GM03348 (cell line): ENCODE measurements around the gene ATRNL1.
"Not testable (repeated sequence)": the region's sequence is repeated elsewhere in the genome, so short reads cannot be mapped to it uniquely, and the experiment has no call there.

Experiments used
- DNase-seq: peaks from one replicate; pipeline ENCODE4 v3.0.0; 2012; ENCODE audit warnings: low spot score

The ATRNL1 gene

GRCh38 chr10:115427611-115428010 is 334.4 kb downstream of the ATRNL1 start:
- no peak for DNase-seq

GRCh38 chr10:115432188-115432819 is 339.1 kb downstream of the ATRNL1 start:
- DNase-seq, result peak; percentile 8

- DNase-seq, result no peak
Measured at GRCh38 chr10:115436999-115437398, 343.8 kb downstream of the ATRNL1 start.

- DNase-seq, result no peak
Measured at GRCh38 chr10:115441907-115442545, 348.9 kb downstream of the ATRNL1 start.

GRCh38 chr10:115456812-115457211 is 363.6 kb downstream of the ATRNL1 start:
- no peak for DNase-seq

GRCh38 chr10:115483294-115483693 is 390.1 kb downstream of the ATRNL1 start:
- DNase-seq, result no peak

- no peak for DNase-seq
Measured at GRCh38 chr10:115491526-115492140, 398.5 kb downstream of the ATRNL1 start.

GRCh38 chr10:115503546-115503945 is 410.4 kb downstream of the ATRNL1 start:
- DNase-seq, result no peak

GRCh38 chr10:115514895-115515294 is 421.7 kb downstream of the ATRNL1 start:
- no peak for DNase-seq

GRCh38 chr10:115525141-115525540 is 432.0 kb downstream of the ATRNL1 start:
- no peak for DNase-seq

- DNase-seq, result not testable (repeated sequence)
Measured at GRCh38 chr10:115527682-115528081, 434.5 kb downstream of the ATRNL1 start.

- not testable (repeated sequence) for DNase-seq
Measured at GRCh38 chr10:115536401-115536800, 443.2 kb downstream of the ATRNL1 start.

- DNase-seq, result no peak
Measured at GRCh38 chr10:115539142-115539762, 446.1 kb downstream of the ATRNL1 start.

GRCh38 chr10:115555887-115556402 is 462.8 kb downstream of the ATRNL1 start:
- DNase-seq, result no peak

- no peak for DNase-seq
Measured at GRCh38 chr10:115558252-115558651, 465.1 kb downstream of the ATRNL1 start.

- no peak for DNase-seq
Measured at GRCh38 chr10:115566867-115567266, 473.7 kb downstream of the ATRNL1 start.

- no peak for DNase-seq
Measured at GRCh38 chr10:115572740-115573455, 479.7 kb downstream of the ATRNL1 start.

GRCh38 chr10:115580239-115580638 is 487.1 kb downstream of the ATRNL1 start:
- DNase-seq, result no peak

- no peak for DNase-seq
Measured at GRCh38 chr10:115593060-115593459, 499.9 kb downstream of the ATRNL1 start.

GRCh38 chr10:115604627-115605026 is 511.5 kb downstream of the ATRNL1 start:
- DNase-seq, result no peak

- DNase-seq, result no peak
Measured at GRCh38 chr10:115606086-115606485, 512.9 kb downstream of the ATRNL1 start.

GRCh38 chr10:115606741-115607140 is 513.6 kb downstream of the ATRNL1 start:
- DNase-seq, result no peak
